ENCODE results near the gene DHRS13.

The DHRS13 gene

GRCh38 chr17:28858801-28859355 lies 44.0 kb downstream of the DHRS13 start:
- no peak for DNase-seq (ENCODE audit: low read depth)

- DNase-seq (ENCODE audit: low read depth): no peak
Measured at GRCh38 chr17:28857905-28858800, 44.7 kb downstream of the DHRS13 start.

GRCh38 chr17:28856028-28856574 lies 46.8 kb downstream of the DHRS13 start:
- DNase-seq (ENCODE audit: low read depth): no peak

GRCh38 chr17:28855336-28855679 lies 47.6 kb downstream of the DHRS13 start:
- DNase-seq (ENCODE audit: low read depth): no peak

GRCh38 chr17:28854457-28855335 lies 48.2 kb downstream of the DHRS13 start, which contains the start of gene ERAL1:
ERAL1 (plus strand) TSS chr17:28855016; CDS start chr17:28855035, 19 bp downstream.
- DNase-seq (ENCODE audit: low read depth): peak; percentile 66

- DNase-seq (ENCODE audit: low read depth): no peak
Measured at GRCh38 chr17:28853295-28853694, 49.6 kb downstream of the DHRS13 start.

GRCh38 chr17:28849281-28849680 lies 53.6 kb downstream of the DHRS13 start:
- no peak for DNase-seq (ENCODE audit: low read depth)

GRCh38 chr17:28848667-28849066 lies 54.2 kb downstream of the DHRS13 start:
- DNase-seq (ENCODE audit: low read depth): peak; percentile 31

Data from activated gamma-delta T cell treated with anti-CD3 and anti-CD28 coated beads, Interleukin-2, amount 50 U/mL, for 16 hours (primary cell).